ENCODE measurements around the gene CRHR2.

The CRHR2 gene

DNA sequence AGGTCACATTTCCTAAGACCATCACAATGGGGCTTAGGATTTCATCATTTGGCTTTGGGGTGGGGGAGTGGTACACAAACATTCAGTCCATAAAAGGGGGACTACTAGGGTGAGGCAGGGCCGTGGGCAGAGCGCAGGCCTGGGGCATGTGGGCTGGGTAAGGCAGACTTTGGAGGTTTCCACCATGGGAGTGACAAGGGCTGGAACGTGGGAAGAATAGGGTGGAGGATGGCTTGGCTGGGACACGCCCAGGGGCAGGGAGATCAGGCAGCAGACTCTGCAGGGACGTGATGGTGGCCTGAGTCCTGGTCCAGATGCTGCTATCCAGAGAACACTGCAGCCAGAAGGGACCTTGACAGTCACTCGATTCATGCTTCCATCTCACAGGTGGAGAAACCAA, 24.7 kb upstream of the CRHR2 start:
- no peak for DNase-seq (ENCODE audit: low read depth)

DNA sequence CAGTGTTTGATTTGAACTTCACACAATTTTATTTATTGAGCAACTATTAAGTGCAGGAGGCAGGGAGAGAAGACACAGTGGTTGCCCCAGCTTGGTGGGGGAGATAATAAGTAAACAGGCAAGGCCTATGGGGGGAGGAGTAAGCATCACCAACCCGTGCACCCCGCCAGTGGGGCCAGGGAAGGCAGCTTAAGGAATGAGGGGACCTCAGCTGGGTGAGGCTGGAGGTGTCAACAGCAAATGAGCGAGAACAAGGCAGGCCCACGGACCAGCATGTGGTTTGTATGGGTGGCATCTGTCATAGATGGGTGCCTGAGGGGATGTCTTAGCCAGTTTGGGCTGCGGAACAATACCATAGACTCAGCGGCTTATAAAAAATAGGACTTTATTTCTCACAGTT, 24.1 kb upstream of the CRHR2 start:
- no peak for DNase-seq (ENCODE audit: low read depth)

DNA sequence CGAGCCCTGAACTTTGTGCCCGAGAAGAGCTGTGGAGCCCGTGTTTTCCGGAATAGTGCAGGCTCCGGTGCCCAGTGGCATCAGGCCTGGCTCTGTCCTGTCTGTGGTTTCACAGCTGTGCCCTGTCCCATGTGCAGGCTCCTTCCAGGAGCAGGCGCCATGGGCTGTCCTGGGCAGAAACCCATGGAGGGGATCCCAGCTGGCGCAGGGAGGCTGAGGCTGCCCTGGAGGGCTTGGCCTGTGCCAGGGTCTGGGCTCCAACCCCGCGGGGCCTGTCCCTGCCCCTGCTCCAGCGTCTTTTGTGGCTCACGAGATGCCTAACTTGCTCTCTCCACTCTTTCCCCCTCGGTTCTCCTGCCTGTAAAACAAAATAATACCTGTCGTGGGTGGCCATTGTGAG, 23.3 kb upstream of the CRHR2 start:
- DNase-seq (ENCODE audit: low read depth): no peak

DNA sequence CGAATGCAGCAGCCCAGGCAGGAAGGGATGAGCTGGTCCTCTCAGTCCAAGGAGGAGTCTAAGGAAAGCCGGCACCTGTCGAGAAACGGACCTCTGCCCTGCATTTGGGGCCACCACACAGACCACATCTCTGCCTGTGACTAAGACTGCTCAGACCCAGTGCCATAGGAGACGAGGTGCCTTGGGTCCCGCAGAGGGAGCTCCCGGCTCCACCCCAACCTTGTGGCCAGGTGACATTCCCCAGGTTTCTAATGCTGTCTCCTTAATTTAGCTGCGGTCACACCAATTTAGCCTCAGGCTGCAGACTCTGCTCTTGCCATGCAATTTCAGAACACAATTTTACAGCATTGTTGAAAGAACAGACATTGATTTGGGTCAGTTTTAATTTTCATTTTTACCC, 22.8 kb upstream of the CRHR2 start:
- DNase-seq (ENCODE audit: low read depth): no peak

DNA sequence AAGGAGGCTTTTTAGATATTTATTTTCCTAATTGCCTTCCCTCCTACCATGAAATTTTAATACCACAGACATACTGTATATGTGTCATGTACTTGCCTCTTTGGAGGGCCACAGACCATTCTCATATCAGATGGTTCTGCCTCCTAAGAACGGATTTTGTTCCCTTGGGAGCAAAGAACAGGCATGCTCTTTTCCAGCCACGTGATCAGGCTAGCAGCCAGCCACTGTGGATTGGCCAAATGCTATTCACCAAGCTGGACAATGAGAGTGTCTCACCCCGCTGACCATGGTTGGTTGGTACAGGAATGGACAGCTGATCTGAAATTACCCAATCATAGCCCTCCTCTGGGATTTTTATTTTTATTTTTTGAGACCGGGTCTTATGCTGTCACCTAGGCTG, 21.5 kb upstream of the CRHR2 start:
- no peak for DNase-seq (ENCODE audit: low read depth)

DNA sequence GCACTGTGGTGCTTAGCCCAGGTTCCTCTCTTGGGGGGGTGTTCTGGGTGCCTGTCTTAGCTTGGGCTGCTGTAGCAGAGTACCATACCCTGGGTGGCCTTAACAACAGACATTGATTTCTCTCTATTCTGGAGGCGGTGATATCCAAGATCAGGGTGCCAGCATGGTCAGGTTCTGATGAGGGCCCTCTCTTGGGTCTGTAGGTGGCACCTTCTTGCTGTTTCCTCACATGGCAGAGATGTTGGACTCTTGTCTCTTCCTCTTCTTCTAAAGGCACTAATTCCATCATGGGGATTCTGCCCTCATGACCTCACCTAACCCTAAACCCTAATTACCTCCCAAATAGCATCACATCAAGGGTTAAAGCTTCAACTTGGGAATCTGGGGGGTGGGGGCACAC, 19.9 kb upstream of the CRHR2 start:
- no peak for DNase-seq (ENCODE audit: low read depth)

DNA sequence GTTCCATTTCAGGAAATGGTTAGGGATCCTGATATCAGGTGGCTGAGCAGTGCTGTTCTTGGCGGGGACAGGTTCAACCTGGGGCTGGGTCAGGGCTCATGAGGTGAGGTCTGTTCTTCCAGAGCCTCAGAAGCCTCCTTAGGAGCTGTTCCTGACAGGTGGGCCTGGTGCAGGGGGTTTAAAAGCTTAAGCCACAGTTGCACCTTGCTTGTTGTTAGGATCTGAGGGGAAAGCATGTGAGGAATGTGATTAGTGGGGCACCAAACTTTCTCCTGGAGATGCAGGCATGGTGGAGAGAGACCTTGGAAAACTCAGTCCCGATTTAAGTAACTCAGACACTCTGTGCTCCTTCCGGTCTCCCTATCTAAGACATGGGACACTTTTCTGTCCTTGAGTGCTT, 18.7 kb upstream of the CRHR2 start:
- no peak for DNase-seq (ENCODE audit: low read depth)

DNA sequence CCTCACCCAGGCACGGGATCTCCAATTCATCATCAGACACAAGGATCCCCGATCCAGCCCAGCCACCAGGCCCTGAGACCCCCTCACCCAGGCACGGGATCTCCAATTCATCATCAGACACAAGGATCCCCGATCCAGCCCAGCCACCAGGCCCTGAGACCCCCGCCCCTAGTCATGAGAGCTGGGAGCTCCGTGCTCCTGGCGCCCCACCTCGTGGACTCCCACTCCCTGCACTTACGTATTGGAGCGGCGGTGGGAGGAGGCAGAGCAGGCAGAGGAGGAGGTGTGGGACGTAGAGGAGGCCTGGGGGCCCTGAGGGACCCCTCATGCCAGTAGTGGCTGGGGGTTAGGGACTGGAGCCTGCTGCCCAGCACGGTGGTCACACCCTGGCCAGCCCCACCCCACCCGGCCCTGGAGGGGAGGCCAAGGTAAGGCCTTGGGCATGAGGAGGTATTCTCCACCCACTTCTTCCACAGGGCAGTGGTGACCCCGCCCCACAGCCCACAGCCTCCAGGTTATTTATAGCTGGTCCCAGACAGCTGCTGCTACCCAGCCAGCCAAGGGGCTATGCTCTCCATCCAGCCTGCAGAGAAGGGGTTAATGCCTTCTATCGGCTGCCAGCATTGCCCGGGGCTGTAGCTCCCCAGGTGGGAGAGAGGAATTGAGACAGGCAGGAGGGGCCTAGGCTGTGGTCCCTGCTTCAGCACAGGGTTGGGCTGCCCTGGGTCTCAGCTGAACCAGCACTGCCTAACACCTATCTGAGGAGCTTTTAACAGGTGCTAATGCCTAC, 17.6 kb upstream of the CRHR2 start:
- no peak for DNase-seq (ENCODE audit: low read depth)

DNA sequence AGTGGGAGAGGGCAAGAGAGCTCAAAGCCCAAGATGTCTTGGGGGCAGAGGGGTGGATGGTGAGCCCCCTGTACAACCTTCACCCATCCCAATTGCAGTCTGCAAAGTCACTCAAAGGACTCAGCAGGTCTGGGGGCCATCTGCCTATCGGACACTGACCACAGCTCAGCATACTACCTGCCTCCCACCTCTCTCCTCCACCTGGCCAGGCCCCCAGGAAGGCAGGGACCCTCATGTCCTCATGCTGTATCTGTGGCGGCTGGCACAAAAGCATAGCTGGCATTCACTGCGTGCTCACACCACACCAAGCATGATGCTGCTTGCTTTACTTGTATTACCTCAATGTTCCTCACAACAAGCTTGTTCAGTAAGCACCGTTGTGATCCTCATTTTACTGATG, 16.2 kb upstream of the CRHR2 start:
- no peak for DNase-seq (ENCODE audit: low read depth)

DNA sequence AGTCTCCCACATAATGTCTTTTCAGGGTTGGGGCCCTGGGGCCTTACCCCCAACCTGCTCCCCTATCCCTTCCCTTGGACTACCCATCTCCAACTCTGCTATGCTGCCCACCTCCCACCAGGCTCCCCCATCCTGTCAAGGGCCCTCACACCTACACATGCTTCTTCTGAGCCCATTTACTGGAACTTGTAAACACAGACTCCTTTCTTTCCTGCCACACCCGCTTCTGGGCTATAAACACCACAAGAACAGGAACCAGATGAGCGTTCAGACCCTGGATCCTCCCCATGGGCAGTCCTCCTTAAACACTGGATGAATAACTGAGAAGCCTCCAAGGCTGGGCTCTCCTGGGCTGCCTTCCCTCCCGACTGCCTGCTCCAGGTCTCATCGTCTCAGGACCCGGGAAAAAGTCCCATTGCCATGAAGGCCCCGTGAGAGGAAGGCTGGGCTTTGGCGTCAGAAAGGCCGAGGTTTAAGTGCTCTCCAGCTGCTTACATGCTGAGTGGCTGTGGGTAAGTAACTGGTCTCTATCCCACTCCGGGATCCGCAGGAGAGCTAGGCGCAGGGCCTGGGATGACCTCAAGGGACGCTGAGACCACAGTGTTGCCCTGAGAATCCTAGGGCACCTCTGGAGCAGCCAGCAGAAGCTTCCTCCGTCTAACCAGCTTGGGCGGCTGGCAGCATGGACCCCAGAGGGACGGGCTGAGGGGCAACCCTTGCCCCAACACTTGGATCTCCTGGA, 15.6 kb upstream of the CRHR2 start:
- DNase-seq (ENCODE audit: low read depth): no peak

DNA sequence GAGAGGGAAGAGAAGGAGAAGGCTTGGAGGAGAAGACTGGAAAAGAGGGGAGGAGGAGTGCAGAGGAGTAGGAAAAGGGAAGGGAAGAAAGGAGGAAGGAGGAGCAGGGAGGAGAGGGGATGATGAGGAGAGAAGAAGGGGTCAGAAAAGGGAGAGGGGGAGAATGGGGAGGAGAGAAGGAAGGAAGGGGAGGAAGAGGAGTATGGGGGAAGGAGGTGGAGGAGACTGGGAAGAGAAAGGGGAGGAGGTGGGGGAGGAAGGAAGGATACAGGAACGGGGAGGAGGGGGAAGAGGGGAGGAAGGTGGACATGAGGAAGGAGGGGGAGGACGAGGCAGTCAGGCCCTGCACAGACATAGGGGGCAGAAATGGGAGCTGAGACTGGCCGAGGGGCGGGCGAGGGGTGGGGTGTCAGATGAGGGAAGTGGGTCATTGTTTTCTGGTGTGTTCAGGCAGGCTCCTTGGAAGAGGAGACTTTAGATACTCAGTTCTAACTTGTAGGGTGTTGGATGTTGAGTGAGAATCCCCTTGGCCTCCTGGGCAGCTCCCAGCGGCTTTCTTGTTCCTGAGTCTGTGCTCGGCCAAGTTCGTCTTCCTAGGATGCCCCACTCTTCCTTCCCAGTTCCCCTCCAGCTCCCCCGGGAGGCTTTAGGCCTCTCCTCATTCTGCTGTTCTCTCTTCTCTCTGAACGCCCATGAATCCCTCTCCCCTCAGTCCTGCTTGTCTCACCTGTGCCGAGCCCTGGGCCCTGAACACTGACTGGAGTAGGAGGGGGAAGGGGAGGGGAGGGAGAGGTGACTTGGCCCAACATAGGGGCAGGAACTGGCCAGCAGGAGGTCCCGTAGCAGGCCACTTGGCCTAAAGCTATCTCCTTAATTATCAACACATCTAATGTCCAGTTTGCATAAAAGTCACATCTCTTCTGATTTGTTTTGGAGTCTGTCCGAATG, 12.8 kb upstream of the CRHR2 start:
- no peak for DNase-seq (ENCODE audit: low read depth)

DNA sequence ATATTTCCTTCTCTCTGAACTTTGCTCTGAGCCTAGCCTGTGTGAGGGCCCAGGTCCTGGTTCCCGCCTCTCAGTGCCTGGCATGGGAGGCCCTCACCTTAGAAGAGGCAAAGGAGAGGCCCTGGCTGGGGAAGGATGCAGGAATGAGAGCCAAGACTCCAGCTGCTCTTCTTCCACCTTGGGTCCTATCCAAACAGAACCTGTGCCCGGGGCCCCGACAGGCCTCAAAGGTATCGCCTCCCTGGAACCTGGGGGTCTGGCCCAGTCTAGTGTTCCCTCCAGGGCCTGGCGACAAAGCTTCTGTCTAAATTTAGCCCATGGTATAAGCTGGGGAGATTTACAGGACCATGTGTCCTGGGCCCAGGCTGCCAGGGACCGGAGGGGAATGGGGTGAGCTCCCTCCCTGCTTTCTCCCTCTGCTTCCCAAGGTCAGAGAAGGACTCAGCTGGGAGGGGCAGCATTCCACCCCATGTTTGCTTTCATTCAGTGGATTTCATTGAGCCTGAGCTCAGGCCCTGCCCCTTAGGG, 12.0 kb upstream of the CRHR2 start:
- DNase-seq (ENCODE audit: low read depth): no peak

DNA sequence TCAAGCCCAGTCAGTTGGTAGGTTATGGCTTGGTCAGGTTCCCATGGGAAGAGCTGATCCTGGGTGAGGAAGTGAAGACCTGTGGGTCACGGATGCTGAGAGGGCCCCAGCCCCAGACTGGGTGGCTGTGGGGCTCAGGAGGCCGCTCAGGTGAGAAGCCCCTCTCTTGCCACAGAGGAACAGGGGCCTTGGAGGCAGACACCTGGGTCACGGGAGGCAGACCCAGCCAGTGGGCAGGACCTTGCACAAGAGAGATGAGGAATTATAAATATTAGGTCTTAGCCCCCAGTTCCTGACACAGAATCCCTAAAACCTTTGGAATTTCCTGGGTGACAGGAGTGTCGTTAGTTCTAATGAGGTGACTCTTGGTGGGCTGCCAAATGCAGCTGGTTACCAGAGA, 10.6 kb upstream of the CRHR2 start:
- DNase-seq (ENCODE audit: low read depth): no peak

DNA sequence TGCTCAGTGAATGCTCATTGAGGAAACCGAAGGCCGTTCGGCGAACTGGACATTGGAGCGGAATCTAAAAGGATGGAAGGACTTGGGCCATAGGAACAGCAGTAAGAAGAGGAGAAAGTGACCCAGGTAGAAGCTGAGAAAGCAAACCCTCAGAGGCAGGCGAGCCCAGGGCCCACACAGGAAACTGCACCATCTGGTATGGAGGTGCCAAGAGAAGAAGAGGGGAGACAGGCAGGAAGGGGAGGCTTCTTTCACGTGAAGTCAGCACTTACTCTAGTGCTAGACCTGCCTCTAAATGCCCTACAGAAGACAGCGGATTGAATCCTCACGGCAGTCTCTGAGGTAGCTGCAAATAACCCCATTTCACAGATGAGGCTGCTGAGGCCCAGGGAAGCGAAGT, 10.2 kb upstream of the CRHR2 start:
- no peak for DNase-seq (ENCODE audit: low read depth)

DNA sequence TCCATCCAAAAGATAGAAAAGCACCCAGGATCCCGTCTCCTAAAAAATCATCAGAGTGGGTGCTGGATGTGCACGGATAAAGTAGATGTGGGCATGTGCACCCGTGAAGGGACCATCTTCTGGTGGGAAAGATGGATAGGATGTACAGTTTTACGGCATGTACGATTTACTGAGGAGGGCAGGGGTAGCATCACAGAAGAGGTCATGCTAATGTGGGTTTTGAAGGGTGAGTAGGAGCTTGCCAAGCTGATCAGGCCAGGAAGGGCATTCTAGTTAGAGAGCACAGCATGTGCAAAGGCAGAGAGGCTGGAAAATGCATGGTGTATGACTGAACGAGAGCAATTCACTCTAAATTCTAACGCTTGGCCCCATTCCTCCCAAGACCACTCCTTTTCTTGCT, 7.8 kb upstream of the CRHR2 start:
- DNase-seq (ENCODE audit: low read depth): no peak

DNA sequence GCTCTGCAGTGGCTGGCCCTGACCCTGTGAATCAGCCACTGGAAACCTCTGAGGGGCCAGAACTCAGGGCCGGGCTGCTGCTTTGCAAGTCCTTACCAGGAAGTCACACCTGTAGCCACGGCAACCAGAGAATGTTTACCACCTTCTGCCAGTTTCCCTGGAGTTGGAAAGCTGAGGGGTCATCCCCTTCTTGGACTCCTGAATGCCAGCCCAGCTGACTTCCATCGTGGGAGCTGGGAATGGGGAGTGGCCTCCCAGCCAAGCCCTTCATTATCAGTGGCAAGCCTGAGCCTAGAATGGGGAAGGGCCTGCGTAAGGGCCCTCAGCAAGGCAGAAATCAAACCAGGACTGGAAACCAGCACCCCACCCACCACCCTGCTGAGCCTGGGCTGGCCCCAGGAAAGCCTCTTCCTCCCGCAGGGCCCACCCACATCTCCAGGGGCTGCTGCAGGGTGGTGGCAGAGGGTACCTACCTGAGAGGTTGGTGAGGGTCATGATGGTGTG, 6.5 kb upstream of the CRHR2 start:
- no peak for DNase-seq (ENCODE audit: low read depth)

DNA sequence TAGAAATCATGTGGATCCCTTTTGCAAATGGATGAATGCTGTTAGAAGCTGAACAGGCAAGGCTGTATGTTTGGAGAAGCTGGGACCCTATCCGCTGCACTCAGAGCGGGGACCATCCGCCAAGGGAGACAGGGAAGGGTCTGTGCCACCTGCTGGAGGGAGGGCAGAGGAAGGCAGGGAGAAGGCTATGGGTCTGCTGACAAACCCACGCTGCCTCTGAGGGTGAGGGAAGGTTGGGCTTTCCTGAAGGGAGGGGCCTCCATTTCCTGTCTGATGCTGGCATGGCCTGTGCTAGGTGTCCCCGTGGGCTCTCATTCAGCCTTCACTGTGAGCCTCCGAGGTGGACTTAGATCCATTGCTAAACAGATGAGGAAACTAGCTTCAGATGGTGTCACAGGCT, 5.3 kb upstream of the CRHR2 start:
- no peak for DNase-seq (ENCODE audit: low read depth)

DNA sequence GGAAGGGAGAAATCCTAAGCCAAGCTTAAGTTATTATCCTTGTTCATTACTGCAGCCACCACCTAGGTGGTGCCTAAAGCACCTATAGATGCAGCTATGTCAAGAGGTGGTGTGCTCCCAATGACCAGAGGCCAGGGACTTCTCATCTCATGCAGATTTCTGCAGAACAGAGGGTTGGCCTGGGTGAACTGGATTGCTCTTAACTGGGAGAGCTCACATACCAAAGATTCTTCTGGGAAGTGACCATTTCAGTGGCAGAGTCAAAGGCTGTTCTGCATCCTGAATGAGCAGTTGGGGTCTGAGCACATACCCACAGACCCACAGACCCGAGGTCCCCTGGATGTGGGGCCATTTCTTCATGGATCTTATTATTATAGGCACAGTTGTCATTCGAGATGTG, 2.1 kb upstream of the CRHR2 start:
- no peak for DNase-seq (ENCODE audit: low read depth)

DNA sequence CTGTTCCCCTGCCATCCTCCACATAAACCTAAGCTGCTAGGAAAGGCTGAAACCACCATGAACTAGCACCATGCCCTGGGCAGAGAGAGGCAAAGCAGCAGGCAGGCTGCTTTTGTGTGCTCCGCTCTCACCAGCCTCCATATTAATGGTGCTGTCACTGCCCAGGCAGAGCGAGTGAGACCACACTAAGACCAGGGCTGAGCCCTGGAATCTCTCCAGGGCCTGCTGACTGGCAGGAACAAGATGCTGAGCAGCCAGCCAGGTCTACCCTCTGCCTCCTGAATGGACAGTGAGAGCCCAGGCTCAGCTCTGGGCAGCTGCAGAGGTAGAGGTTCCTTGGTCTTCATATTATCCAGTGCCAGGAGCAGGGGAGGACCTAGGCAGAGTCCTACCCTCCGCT, 1.6 kb upstream of the CRHR2 start:
- DNase-seq (ENCODE audit: low read depth): no peak

DNA sequence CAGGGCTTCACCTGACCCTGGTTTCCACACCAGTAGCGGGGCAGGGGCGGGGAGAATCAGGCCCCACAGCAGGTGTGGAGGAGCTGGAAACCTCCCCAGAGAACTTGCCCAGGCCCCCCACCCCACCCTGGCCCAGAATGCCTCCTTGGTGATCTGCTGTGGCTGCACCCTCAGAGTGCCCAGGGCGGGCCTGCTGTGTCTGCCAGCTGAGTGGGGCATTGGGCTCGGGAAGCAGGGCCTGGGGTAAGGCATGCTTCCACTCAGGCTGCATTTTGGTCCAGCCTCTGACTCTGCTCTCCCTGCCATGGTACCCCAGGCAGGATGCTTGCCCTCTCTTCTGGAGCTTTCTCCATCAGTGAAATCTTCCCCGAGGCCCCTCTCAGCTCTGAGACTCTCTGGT, 1.1 kb upstream of the CRHR2 start:
- DNase-seq (ENCODE audit: low read depth): no peak

DNA sequence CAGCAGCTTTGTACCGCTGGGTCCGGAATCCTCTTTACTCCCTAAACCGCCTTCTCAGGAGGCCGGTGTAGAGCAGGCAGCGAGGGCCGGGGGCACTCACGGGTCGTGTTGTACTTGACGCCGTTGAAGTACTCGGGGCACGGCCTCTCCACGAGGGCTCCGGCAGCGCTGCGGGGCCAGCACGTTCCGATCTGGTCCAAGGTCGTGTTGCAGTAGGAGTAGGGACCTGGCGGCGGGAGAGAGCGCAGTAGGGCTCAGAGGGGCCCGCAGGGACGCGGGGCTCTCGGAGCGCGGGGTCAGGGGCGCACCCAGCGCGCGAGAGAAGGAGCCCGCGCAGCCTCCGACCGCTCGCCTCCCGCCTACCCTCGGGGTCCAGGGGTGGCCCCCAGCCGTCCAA, 443 bp downstream of the CRHR2 start:
- DNase-seq (ENCODE audit: low read depth): no peak

DNA sequence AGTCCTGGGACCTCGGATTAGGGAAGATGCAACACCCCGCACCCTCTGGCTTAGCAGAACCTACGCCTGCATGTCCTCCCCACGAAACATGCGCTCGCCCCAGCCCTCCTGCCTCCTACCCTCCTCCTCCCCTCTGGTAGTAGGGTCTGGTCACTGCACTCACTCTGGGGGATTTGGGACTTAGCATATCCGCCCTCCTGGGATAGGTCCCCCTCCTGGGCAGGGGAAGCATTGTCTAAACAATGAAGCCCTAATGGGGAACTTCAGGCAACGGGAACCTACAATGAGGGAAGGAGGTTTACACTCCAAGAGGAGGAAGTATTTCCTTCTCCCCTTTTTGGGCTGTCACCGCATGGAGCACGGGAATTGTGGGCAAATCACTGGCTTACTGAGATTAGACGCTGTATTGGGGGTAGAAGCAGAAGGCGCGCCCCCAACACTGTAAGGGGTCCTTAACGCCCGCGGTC, 892 bp downstream of the CRHR2 start:
- DNase-seq (ENCODE audit: low read depth): no peak
